BLaER1 treated with 17β-estradiol and CSF1 and Interleukin-3, amounts not matched to agents 10 nM and 100 nM (cell line): ENCODE results near the gene DLGAP1.

Source experiments
- H3K27ac ChIP-seq, 11 experiments: shearing (Covaris generic); formaldehyde crosslinking; 2 replicates each; pipeline ENCODE4 v1.8.1; 2022
- H3K27me3 ChIP-seq, 11 experiments: shearing (Covaris generic); formaldehyde crosslinking; 2 replicates each; pipeline ENCODE4 v1.8.1; 2022
- H3K36me3 ChIP-seq, 11 experiments: shearing (Covaris generic); formaldehyde crosslinking; 2 replicates each; pipeline ENCODE4 v1.8.1; 2022
- H3K4me1 ChIP-seq, 10 experiments: shearing (Covaris generic); formaldehyde crosslinking; 2 replicates each; pipeline ENCODE4 v1.8.1; 2022
- H3K4me2 ChIP-seq, 11 experiments: shearing (Covaris generic); formaldehyde crosslinking; 2 replicates each; pipeline ENCODE4 v1.8.1; 2022
- H3K4me3 ChIP-seq, 10 experiments: shearing (Covaris generic); formaldehyde crosslinking; 2 replicates each; pipeline ENCODE4 v1.8.1; 2022
- H3K9ac ChIP-seq, 11 experiments: shearing (Covaris generic); formaldehyde crosslinking; 2 replicates each; pipeline ENCODE4 v1.8.1; 2022
- H3K9me3 ChIP-seq, 11 experiments: shearing (Covaris generic); formaldehyde crosslinking; replicated peaks in 1 of 11; 2 replicates each; pipeline ENCODE4 v1.8.1; 2022
- H4K20me1 ChIP-seq, 11 experiments: shearing (Covaris generic); formaldehyde crosslinking; 2 replicates each; pipeline ENCODE4 v1.8.1; 2022
- Cebpa-rat ChIP-seq, 11 experiments: shearing (Covaris generic); IDR thresholded peaks; 2 replicates each; pipeline ENCODE4 v1.8.1; 2022

The DLGAP1 gene

GRCh38 chr18:3508576-3509549, 946.2 kb downstream of the DLGAP1 start:
- H3K27ac ChIP-seq: peak overlapping the region in 9 of 11 experiments; percentile 35 to 60 (median 49); a peak in 18 of 22 replicates
- peaks cover 27 to 47% (median 38%) of the 10 kb centered on the region in 10 experiments for H3K4me1 ChIP-seq
- H4K20me1 ChIP-seq: no peaks in the 10 kb centered on the region
- no peak for TF ChIP-seq Cebpa-rat (IDR thresholded peaks at IDR 0.05)
- peak overlapping the region; percentile 77 to 92 (median 88) for H3K4me2 ChIP-seq
- H3K27me3 ChIP-seq: no peaks in the 10 kb centered on the region
- H3K4me3 ChIP-seq: peak overlapping the region in 9 of 10 experiments; percentile 14 to 48 (median 32); a peak in 13 of 20 replicates
- H3K9me3 ChIP-seq: peaks cover 0 to 12% (median 0%) of the 10 kb centered on the region in 11 experiments; a peak in 3 of 22 replicates
- no peaks in the 10 kb centered on the region for H3K36me3 ChIP-seq
- peak overlapping the region in 9 of 11 experiments; percentile 20 to 56 (median 40); a peak in 16 of 22 replicates for H3K9ac ChIP-seq

DNA sequence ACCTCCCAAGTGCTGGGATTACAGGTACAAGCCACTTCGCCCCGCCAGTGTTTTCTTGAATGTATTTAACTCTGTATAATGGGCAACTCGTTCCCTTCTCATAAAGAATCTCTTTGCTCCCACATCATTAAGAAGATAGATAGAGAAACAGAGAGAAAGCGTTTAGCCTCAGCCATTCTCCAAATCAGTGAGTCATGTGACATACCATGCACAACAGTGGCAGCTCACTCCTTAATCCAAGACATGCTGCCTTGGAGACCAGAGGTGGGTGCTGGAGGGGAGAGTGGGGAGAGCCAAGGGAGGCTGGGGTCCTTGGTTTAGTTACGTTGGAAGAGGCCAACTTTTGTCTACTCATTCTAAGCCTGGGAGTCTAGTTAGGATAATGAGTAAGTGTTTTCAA, 950.5 kb downstream of the DLGAP1 start:
- no peak for TF ChIP-seq Cebpa-rat (IDR thresholded peaks at IDR 0.05)
- peaks cover 9 to 14% (median 10%) of the 10 kb centered on the region in 11 experiments for H3K27me3 ChIP-seq
- H3K4me2 ChIP-seq: no peak overlapping the region
- H3K9me3 ChIP-seq: no peaks in the 10 kb centered on the region
- H4K20me1 ChIP-seq: peaks cover 0 to 4% (median 0%) of the 10 kb centered on the region in 11 experiments; a peak in 2 of 22 replicates
- no peak overlapping the region for H3K4me3 ChIP-seq
- peaks cover 22 to 28% (median 23%) of the 10 kb centered on the region in 10 experiments for H3K4me1 ChIP-seq
- H3K27ac ChIP-seq: no peak overlapping the region
- H3K36me3 ChIP-seq: no peaks in the 10 kb centered on the region
- no peak overlapping the region for H3K9ac ChIP-seq

DNA sequence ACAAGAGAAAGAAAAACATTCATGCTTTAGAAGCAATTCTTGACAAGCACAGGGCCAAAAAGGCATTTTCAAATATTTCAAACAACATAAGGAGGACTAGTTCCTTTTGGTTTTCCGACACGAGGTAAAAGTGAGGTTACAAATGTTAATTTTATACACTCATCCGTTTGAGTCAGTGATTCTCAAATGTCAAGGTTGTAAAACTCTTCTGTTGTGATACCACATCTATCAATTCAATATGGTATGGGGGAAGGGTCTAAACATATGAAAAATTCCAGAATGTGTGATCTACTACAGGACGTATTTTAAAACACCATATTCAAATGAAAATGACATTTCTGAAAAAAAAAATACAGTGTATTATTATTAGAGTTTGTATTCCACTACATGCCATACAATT, 952.5 kb downstream of the DLGAP1 start:
- no peak for TF ChIP-seq Cebpa-rat (IDR thresholded peaks at IDR 0.05)
- no peak overlapping the region for H3K27ac ChIP-seq
- H3K27me3 ChIP-seq: peaks cover 29 to 34% (median 30%) of the 10 kb centered on the region in 11 experiments
- H3K4me1 ChIP-seq: peaks cover 8 to 21% (median 15%) of the 10 kb centered on the region in 10 experiments; a peak in 19 of 20 replicates
- no peak overlapping the region for H3K4me3 ChIP-seq
- no peaks in the 10 kb centered on the region for H3K36me3 ChIP-seq
- no peaks in the 10 kb centered on the region for H3K9me3 ChIP-seq
- no peak overlapping the region for H3K9ac ChIP-seq
- peaks cover 0 to 5% (median 0%) of the 10 kb centered on the region in 11 experiments; a peak in 2 of 22 replicates for H4K20me1 ChIP-seq
- no peak overlapping the region for H3K4me2 ChIP-seq

- no peaks in the 10 kb centered on the region for H3K9me3 ChIP-seq
- no peak overlapping the region for H3K9ac ChIP-seq
- TF ChIP-seq Cebpa-rat (IDR thresholded peaks at IDR 0.05): no peak
- peak overlapping the region in 5 of 10 experiments; percentile 49 to 65 (median 56); a peak in 6 of 20 replicates for H3K4me3 ChIP-seq
- H4K20me1 ChIP-seq: peaks cover 0 to 5% (median 0%) of the 10 kb centered on the region in 11 experiments; a peak in 2 of 22 replicates
- peaks cover 31 to 41% (median 36%) of the 10 kb centered on the region in 11 experiments for H3K27me3 ChIP-seq
- H3K27ac ChIP-seq: no peak overlapping the region
- peaks cover 8 to 21% (median 15%) of the 10 kb centered on the region in 10 experiments; a peak in 19 of 20 replicates for H3K4me1 ChIP-seq
- no peaks in the 10 kb centered on the region for H3K36me3 ChIP-seq
- H3K4me2 ChIP-seq: peak overlapping the region; percentile 79 to 98 (median 88)
Observed at GRCh38 chr18:3500016-3500415, 955.1 kb downstream of the DLGAP1 start.

- H3K9me3 ChIP-seq: no peaks in the 10 kb centered on the region
- peak overlapping the region; percentile 41 to 65 (median 56) for H3K4me3 ChIP-seq
- H3K4me1 ChIP-seq: peaks cover 8 to 21% (median 15%) of the 10 kb centered on the region in 10 experiments; a peak in 19 of 20 replicates
- peak overlapping the region; percentile 79 to 98 (median 88) for H3K4me2 ChIP-seq
- no peak for TF ChIP-seq Cebpa-rat (IDR thresholded peaks at IDR 0.05)
- peak overlapping the region in 10 of 11 experiments; percentile 26 to 70 (median 56); a peak in 17 of 22 replicates for H3K9ac ChIP-seq
- no peaks in the 10 kb centered on the region for H3K36me3 ChIP-seq
- H3K27me3 ChIP-seq: peaks cover 31 to 41% (median 36%) of the 10 kb centered on the region in 11 experiments
- peaks cover 0 to 5% (median 0%) of the 10 kb centered on the region in 11 experiments; a peak in 2 of 22 replicates for H4K20me1 ChIP-seq
- 0 out of 22 replicates have a peak overlapping the region, but pooled peaks of 1 of the 11 experiments have one; percentile 44 for H3K27ac ChIP-seq
Observed at GRCh38 chr18:3499501-3499900, 955.6 kb downstream of the DLGAP1 start.

- peaks cover 12 to 24% (median 16%) of the 10 kb centered on the region in 10 experiments for H3K4me1 ChIP-seq
- H3K9ac ChIP-seq: peak overlapping the region in 10 of 11 experiments; percentile 26 to 70 (median 56); a peak in 18 of 22 replicates
- H3K27me3 ChIP-seq: peaks cover 31 to 41% (median 36%) of the 10 kb centered on the region in 11 experiments
- H3K27ac ChIP-seq: peak overlapping the region in 2 of 11 experiments; percentile 18 to 44; a peak in 2 of 22 replicates
- H3K4me2 ChIP-seq: peak overlapping the region; percentile 79 to 98 (median 88)
- no peaks in the 10 kb centered on the region for H3K9me3 ChIP-seq
- H3K4me3 ChIP-seq: peak overlapping the region; percentile 41 to 65 (median 56)
- no peak for TF ChIP-seq Cebpa-rat (IDR thresholded peaks at IDR 0.05)
- no peaks in the 10 kb centered on the region for H3K36me3 ChIP-seq
- peaks cover 0 to 5% (median 0%) of the 10 kb centered on the region in 11 experiments; a peak in 2 of 22 replicates for H4K20me1 ChIP-seq
Observed at GRCh38 chr18:3498698-3499471, 956.2 kb downstream of the DLGAP1 start.

DNA sequence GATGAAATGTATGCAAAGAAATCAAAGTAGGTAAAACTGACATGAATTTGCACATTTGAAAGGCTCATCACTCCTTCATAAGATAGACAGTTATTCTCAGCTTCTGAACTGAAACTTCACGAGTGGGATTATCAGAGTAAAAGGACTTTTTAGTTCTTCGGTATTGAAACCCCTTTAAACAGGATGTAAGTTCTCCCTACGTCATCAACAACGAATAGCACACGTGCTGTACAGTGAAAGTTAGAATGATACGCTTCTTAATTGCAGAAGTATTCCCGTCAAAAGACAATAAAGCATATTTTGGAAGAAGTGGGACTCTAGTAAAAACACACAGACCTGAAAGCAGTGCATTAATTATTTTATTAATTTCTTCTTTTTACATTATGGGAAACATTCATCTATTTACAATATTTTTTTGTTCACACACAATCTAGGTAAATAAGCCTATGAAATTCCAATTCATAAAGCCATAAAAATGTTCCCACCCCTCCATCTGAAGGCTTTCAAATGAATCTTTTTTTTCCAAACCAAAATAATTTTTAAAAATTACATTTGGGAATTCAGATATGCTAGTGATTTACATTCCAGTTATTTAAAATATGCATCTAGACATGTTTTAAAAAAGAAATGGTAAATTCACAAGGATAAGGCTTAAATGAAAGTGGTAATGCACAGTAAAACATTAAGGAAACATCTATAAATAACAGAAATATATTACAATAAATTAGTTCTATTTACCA, 959.2 kb downstream of the DLGAP1 start:
- Histone ChIP-seq H3K27me3 (peaks cover 31 to 41% (median 36%) of the 10 kb centered on the region in 11 experiments), H3K4me1 (peaks cover 21 to 36% (median 27%) of the 10 kb centered on the region in 10 experiments), H3K4me3 (no peak overlapping the region), H4K20me1 (peaks cover 0 to 5% (median 0%) of the 10 kb centered on the region in 11 experiments; a peak in 2 of 22 replicates), H3K9ac (no peak overlapping the region), H3K36me3 (no peaks in the 10 kb centered on the region), H3K27ac (no peak overlapping the region), H3K9me3 (no peaks in the 10 kb centered on the region), H3K4me2 (no peak overlapping the region)
- TF ChIP-seq Cebpa-rat (IDR thresholded peaks at IDR 0.05): no peak

GRCh38 chr18:3494569-3494968, 960.5 kb downstream of the DLGAP1 start:
- Histone ChIP-seq H3K27me3 (peaks cover 21 to 31% (median 24%) of the 10 kb centered on the region in 11 experiments), H4K20me1 (peaks cover 0 to 3% (median 0%) of the 10 kb centered on the region in 11 experiments; a peak in 1 of 22 replicates), H3K36me3 (no peaks in the 10 kb centered on the region), H3K4me3 (no peak overlapping the region), H3K4me1 (peaks cover 15 to 31% (median 21%) of the 10 kb centered on the region in 10 experiments), H3K9ac (no peak overlapping the region), H3K4me2 (no peak overlapping the region), H3K9me3 (no peaks in the 10 kb centered on the region), H3K27ac (no peak overlapping the region)
- no peak for TF ChIP-seq Cebpa-rat (IDR thresholded peaks at IDR 0.05)
